ENCODE data around the gene NKAIN2.

Gene NKAIN2

GRCh38 chr6:123841067-123841896 lies 37.6 kb downstream of the NKAIN2 start (continued):
- TF ChIP-seq ZNF157 (tag by site-specific recombination; IDR thresholded peaks at IDR 0.05) (no peak), ZNF350 (tag by site-specific recombination; IDR thresholded peaks at IDR 0.05) (no peak), SCRT2 (tag by site-specific recombination; IDR thresholded peaks at IDR 0.05) (peak; percentile 66), ZNF549 (tag by site-specific recombination; IDR thresholded peaks at IDR 0.05) (no peak), ZNF184 (tag by site-specific recombination; IDR thresholded peaks at IDR 0.05) (no peak), ZNF394 (tag by site-specific recombination; IDR thresholded peaks at IDR 0.05; ENCODE audit: borderline replicate concordance) (peak; percentile 69; the same call in 1 of the 2 replicates), PRDM6 (tag by site-specific recombination; IDR thresholded peaks at IDR 0.05) (peak; percentile 96), PATZ1 (tag by site-specific recombination; IDR thresholded peaks at IDR 0.05) (peak; percentile 77), ZNF645 (tag by site-specific recombination; IDR thresholded peaks at IDR 0.05) (0 out of 2 replicates have a peak, but pooled peaks have one; percentile 69), PRDM4 (tag by site-specific recombination; IDR thresholded peaks at IDR 0.05) (peak; percentile 92), ZNF513 (tag by site-specific recombination; IDR thresholded peaks at IDR 0.05) (peak; percentile 56; the same call in 1 of the 2 replicates), GLI4 (tag by site-specific recombination; IDR thresholded peaks at IDR 0.05) (no peak), ZNF561 (tag by site-specific recombination; IDR thresholded peaks at IDR 0.05; ENCODE audit: borderline replicate concordance) (peak; percentile 99), ZNF596 (tag by site-specific recombination; IDR thresholded peaks at IDR 0.05) (peak; percentile 59; the same call in 1 of the 2 replicates), ZFP41 (tag by site-specific recombination; IDR thresholded peaks at IDR 0.05; ENCODE audit: borderline replicate concordance) (no peak), ZBTB10 (tag by site-specific recombination; IDR thresholded peaks at IDR 0.05) (no peak), ZNF223 (tag by site-specific recombination; IDR thresholded peaks at IDR 0.05) (no peak), ZNF658 (tag by site-specific recombination; IDR thresholded peaks at IDR 0.05) (no peak), ZNF302 (tag by site-specific recombination; IDR thresholded peaks at IDR 0.05; ENCODE audit: low read depth) (no peak), ZNF791 (tag by site-specific recombination; IDR thresholded peaks at IDR 0.05) (no peak), ZNF776 (tag by site-specific recombination; IDR thresholded peaks at IDR 0.05; ENCODE audit: borderline replicate concordance) (no peak), ZFP37 (tag by site-specific recombination; IDR thresholded peaks at IDR 0.05) (no peak), ZNF677 (tag by site-specific recombination; IDR thresholded peaks at IDR 0.05) (no peak), PBX3 (CRISPR knock-in tag; IDR thresholded peaks at IDR 0.05) (no peak), ZNF416 (tag by site-specific recombination; IDR thresholded peaks at IDR 0.05) (no peak), ZNF2 (tag by site-specific recombination; IDR thresholded peaks at IDR 0.05) (peak; percentile 84; the same call in 1 of the 2 replicates)
